HG03354 (cell line): ENCODE measurements around the gene TNRC18.
"Not testable (repeated sequence)": the region's sequence is repeated elsewhere in the genome, so short reads cannot be mapped to it uniquely, and the experiment has no call there.

Experiments
- ATAC-seq: cut with Tn5 transposase; IDR thresholded peaks from one replicate; pipeline ENCODE4 v1.9.1; 2021; ENCODE audit warnings: mild to moderate bottlenecking; ENCODE audit not compliant: unreplicated experiment, poor library complexity, severe bottlenecking

Gene TNRC18

GRCh38 chr7:5423306-5423975 lies at the start of gene TNRC18:
TSS of gene TNRC18 (minus strand) at chr7:5423834. CDS start at chr7:5421246, 2,588 bp downstream.
- ATAC-seq: no peak

GRCh38 chr7:5472432-5473315 lies 49.0 kb upstream of the TNRC18 start:
- ATAC-seq: no peak

- ATAC-seq: not testable (repeated sequence)
Measured at GRCh38 chr7:5471623-5472022, 48.0 kb upstream of the TNRC18 start.

- ATAC-seq: no peak
Measured at GRCh38 chr7:5470816-5471215, 47.2 kb upstream of the TNRC18 start.

- ATAC-seq: no peak
Measured at GRCh38 chr7:5470167-5470532, 46.5 kb upstream of the TNRC18 start.

- no peak for ATAC-seq
Measured at GRCh38 chr7:5469375-5470166, 45.9 kb upstream of the TNRC18 start.

GRCh38 chr7:5467645-5468044 lies 44.0 kb upstream of the TNRC18 start:
- ATAC-seq: no peak

GRCh38 chr7:5466551-5466950 lies 42.9 kb upstream of the TNRC18 start:
- ATAC-seq: no peak

- no peak for ATAC-seq
Measured at GRCh38 chr7:5463031-5463430, 39.4 kb upstream of the TNRC18 start.

- ATAC-seq: no peak
Measured at GRCh38 chr7:5462216-5462615, 38.6 kb upstream of the TNRC18 start.

- no peak for ATAC-seq
Measured at GRCh38 chr7:5458921-5459480, 35.4 kb upstream of the TNRC18 start.

- ATAC-seq: no peak
Measured at GRCh38 chr7:5457245-5457735, 33.7 kb upstream of the TNRC18 start.

- ATAC-seq: no peak
Measured at GRCh38 chr7:5456409-5456808, 32.8 kb upstream of the TNRC18 start.

GRCh38 chr7:5455581-5456219 lies 32.1 kb upstream of the TNRC18 start:
- no peak for ATAC-seq

GRCh38 chr7:5455175-5455574 lies 31.5 kb upstream of the TNRC18 start:
- ATAC-seq: no peak

- no peak for ATAC-seq
Measured at GRCh38 chr7:5454485-5454884, 30.9 kb upstream of the TNRC18 start.

- no peak for ATAC-seq
Measured at GRCh38 chr7:5453566-5454075, 30.0 kb upstream of the TNRC18 start.

- no peak for ATAC-seq
Measured at GRCh38 chr7:5452937-5453540, 29.4 kb upstream of the TNRC18 start.

GRCh38 chr7:5452470-5452899 lies 28.9 kb upstream of the TNRC18 start:
- ATAC-seq: no peak
